ENCODE measurements around the gene ANKRD18B. TPM values are rescaled to one million over a fixed set of nuclear protein-coding genes. Genes with fewer than 3 reads are reported as not detected.
"Not testable (repeated sequence)": the region's sequence is repeated elsewhere in the genome, so short reads cannot be mapped to it uniquely, and the experiment has no call there.

Gene ANKRD18B
- total RNA-seq, 1 donor from 2014 or later: under 0.01 TPM

- DNase-seq (ENCODE audit: low read depth in 2 of 2): not testable (repeated sequence)
Observed at GRCh38 chr9:33533958-33534357, 9.9 kb downstream of the ANKRD18B start.

GRCh38 chr9:33535541-33535940 is 11.5 kb downstream of the ANKRD18B start:
- no peak for DNase-seq (ENCODE audit: low read depth in 2 of 2)

- DNase-seq (ENCODE audit: low read depth in 2 of 2): not testable (repeated sequence)
Observed at GRCh38 chr9:33543463-33543862, 19.4 kb downstream of the ANKRD18B start.

GRCh38 chr9:33545715-33546114 is 21.7 kb downstream of the ANKRD18B start:
- not testable (repeated sequence) for DNase-seq (ENCODE audit: low read depth in 2 of 2)

- peak in 1 of 2 donors; percentile 5 for DNase-seq (ENCODE audit: low read depth in 2 of 2)
Observed at GRCh38 chr9:33548816-33549215, 24.8 kb downstream of the ANKRD18B start.

- not testable (repeated sequence) for DNase-seq (ENCODE audit: low read depth in 2 of 2)
Observed at GRCh38 chr9:33549418-33549817, 25.4 kb downstream of the ANKRD18B start.

GRCh38 chr9:33551183-33551582 is 27.1 kb downstream of the ANKRD18B start:
- DNase-seq (ENCODE audit: low read depth in 2 of 2): not testable (repeated sequence)

- peak in 1 of 2 donors; percentile 12 for DNase-seq (ENCODE audit: low read depth in 2 of 2)
Observed at GRCh38 chr9:33552315-33552725, 28.3 kb downstream of the ANKRD18B start.

GRCh38 chr9:33560217-33560616 is 36.2 kb downstream of the ANKRD18B start:
- DNase-seq (ENCODE audit: low read depth in 2 of 2): peak in 1 of 2 donors; percentile 8

GRCh38 chr9:33562196-33562595 is 38.1 kb downstream of the ANKRD18B start:
- DNase-seq (ENCODE audit: low read depth in 2 of 2): not testable (repeated sequence)

GRCh38 chr9:33567776-33568175 is 43.7 kb downstream of the ANKRD18B start:
- DNase-seq (ENCODE audit: low read depth in 2 of 2): not testable (repeated sequence)

GRCh38 chr9:33577786-33578185 is 53.7 kb downstream of the ANKRD18B start:
- DNase-seq (ENCODE audit: low read depth in 2 of 2): not testable (repeated sequence)

- not testable (repeated sequence) for DNase-seq (ENCODE audit: low read depth in 2 of 2)
Observed at GRCh38 chr9:33579996-33580395, 55.9 kb downstream of the ANKRD18B start.

GRCh38 chr9:33582686-33583085 is 58.6 kb downstream of the ANKRD18B start:
- DNase-seq (ENCODE audit: low read depth in 2 of 2): peak in 1 of 2 donors; percentile 6

- DNase-seq (ENCODE audit: low read depth in 2 of 2): not testable (repeated sequence)
Observed at GRCh38 chr9:33586128-33586527, 62.1 kb downstream of the ANKRD18B start.

GRCh38 chr9:33587799-33588198 is 63.7 kb downstream of the ANKRD18B start:
- not testable (repeated sequence) for DNase-seq (ENCODE audit: low read depth in 2 of 2)

GRCh38 chr9:33588876-33589275 is 64.8 kb downstream of the ANKRD18B start:
- DNase-seq (ENCODE audit: low read depth in 2 of 2): not testable (repeated sequence)

- not testable (repeated sequence) for DNase-seq (ENCODE audit: low read depth in 2 of 2)
Observed at GRCh38 chr9:33590857-33591256, 66.8 kb downstream of the ANKRD18B start.

- not testable (repeated sequence) for DNase-seq (ENCODE audit: low read depth in 2 of 2)
Observed at GRCh38 chr9:33596974-33597373, 72.9 kb downstream of the ANKRD18B start.

GRCh38 chr9:33597386-33597785 is 73.3 kb downstream of the ANKRD18B start:
- not testable (repeated sequence) for DNase-seq (ENCODE audit: low read depth in 2 of 2)

- not testable (repeated sequence) for DNase-seq (ENCODE audit: low read depth in 2 of 2)
Observed at GRCh38 chr9:33598796-33599379, 74.8 kb downstream of the ANKRD18B start.

- not testable (repeated sequence) for DNase-seq (ENCODE audit: low read depth in 2 of 2)
Observed at GRCh38 chr9:33600911-33601310, 76.9 kb downstream of the ANKRD18B start.

GRCh38 chr9:33604249-33604648 is 80.2 kb downstream of the ANKRD18B start:
- DNase-seq (ENCODE audit: low read depth in 2 of 2): peak; percentile 8 to 37
